K562 (cell line): ENCODE data around the gene OR51B5. TPM values are rescaled to one million over a fixed set of nuclear protein-coding genes. Genes with fewer than 3 reads are reported as not detected.

ENCODE experiments used
- ATAC-seq: fragments of 200-7000 bp; cut with Tn5 transposase; 3 replicates; pipeline ENCODE4 v1.9.1; 2020; ENCODE audit warnings: moderate library complexity
- BruUV-seq: library from RNA; stranded (reverse); fragments of 400-500 nt; replicated peaks from 2 replicates; lab custom pipeline; 2021; lab: Mats Ljungman, UMichigan
- CTCF ChIA-PET: fragments of 300-600 bp; formaldehyde crosslinking; extraction: SDS; loops from one replicate; lab custom pipeline; 2021; ENCODE audit warnings: low intra/inter-chr PET ratio; lab: Yijun Ruan, JAX
- POLR2A ChIA-PET: fragments of 300-600, 350-650 bp; sonication (Branson Sonifier 250); formaldehyde crosslinking; extraction: SDS; loops from one replicate; lab custom pipeline; 2021; ENCODE audit warnings: antibody characterized with exemption, inconsistent platforms; lab: Yijun Ruan, JAX
- DNase-seq, 4 experiments: peaks; one replicate each; pipeline versions ENCODE4 v3.0.0 to v3.0.0-alpha.2; 2011 to 2018; ENCODE audit warnings: low spot score in 3 of 4, mixed read lengths in 3 of 4; ENCODE audit errors: extremely low read depth in 1 of 4
- FAIRE-seq: peaks from 2 replicates; lab custom pipeline; 2011; peaks lifted over from hg19 to GRCh38; lab: Jason Lieb, UNC
- H2AFZ ChIP-seq: 2 replicates; pipeline ENCODE4 v1.6.0; 2011; ENCODE audit warnings: low read depth, low read length, control low read depth, inconsistent platforms
- H3K27ac ChIP-seq: fragments of 200-600 bp; 3 replicates; pipeline ENCODE4 v1.8.0; 2011; ENCODE audit warnings: low read depth, mild to moderate bottlenecking, control low read depth, inconsistent platforms, low read length, moderate library complexity, mixed read lengths; ENCODE audit errors: extremely low read depth
- H3K27me3 ChIP-seq, 2 experiments: fragments of 300-600 bp in 1 of 2; 2 replicates in 1 of 2; 3 replicates in 1 of 2; pipeline versions ENCODE4 v1.6.0 to v1.8.0; 2011; ENCODE audit warnings: inconsistent platforms in 2 of 2, low read length in 2 of 2, mild to moderate bottlenecking in 1 of 2, mixed read lengths in 1 of 2, moderate library complexity in 1 of 2; ENCODE audit not compliant: control insufficient read depth in 2 of 2, insufficient read depth in 2 of 2
- H3K36me3 ChIP-seq: fragments of 300-600 bp; 3 replicates; pipeline ENCODE4 v1.8.0; 2011; ENCODE audit warnings: mild to moderate bottlenecking, low read length, inconsistent platforms; ENCODE audit not compliant: control insufficient read depth, insufficient read depth
- H3K4me1 ChIP-seq, 2 experiments: fragments of 200-600 bp in 1 of 2; replicated peaks in 1 of 2; 2 replicates in 1 of 2; 3 replicates in 1 of 2; pipeline versions ENCODE4 v1.5.1 to v1.8.0; 2011; ENCODE audit warnings: inconsistent platforms in 2 of 2, low read length in 2 of 2, mild to moderate bottlenecking in 1 of 2, mixed read lengths in 1 of 2, moderate library complexity in 1 of 2; ENCODE audit not compliant: control insufficient read depth in 2 of 2, insufficient read depth in 2 of 2
- H3K4me2 ChIP-seq: 2 replicates; pipeline ENCODE4 v1.6.1; 2011; ENCODE audit warnings: low read length, control low read depth, inconsistent platforms, mixed read lengths; ENCODE audit not compliant: insufficient read depth
- H3K4me3 ChIP-seq: fragments of 200-600 bp; sonication (generic), shearing (Covaris generic); 2 replicates; pipeline ENCODE4 v1.5.1; 2016; ENCODE audit warnings: control low read depth, inconsistent platforms
- H3K79me2 ChIP-seq: fragments of 200-600 bp; 3 replicates; pipeline ENCODE4 v1.8.0; 2011; ENCODE audit warnings: low read length, inconsistent platforms; ENCODE audit not compliant: control insufficient read depth, insufficient read depth
- H3K9ac ChIP-seq, 2 experiments: 2 replicates each; pipeline versions ENCODE4 v1.6.0 to v1.6.1; 2011; ENCODE audit warnings: low read depth in 2 of 2, low read length in 2 of 2, control low read depth in 1 of 2, inconsistent platforms in 1 of 2, mild to moderate bottlenecking in 1 of 2, mixed read lengths in 1 of 2; ENCODE audit not compliant: insufficient read depth in 1 of 2
- H3K9me1 ChIP-seq: one replicate; pipeline ENCODE4 v1.6.0; 2011; ENCODE audit warnings: inconsistent platforms, mild to moderate bottlenecking, low read length, moderate library complexity; ENCODE audit not compliant: control insufficient read depth, insufficient read depth
- H3K9me3 ChIP-seq: replicated peaks from 2 replicates; pipeline ENCODE4 v1.5.1; 2011; ENCODE audit warnings: low read depth, low read length, inconsistent platforms; ENCODE audit not compliant: control insufficient read depth, insufficient read depth
- H4K20me1 ChIP-seq: replicated peaks from 2 replicates; pipeline ENCODE4 v1.6.1; 2011; ENCODE audit warnings: low read length, inconsistent platforms, mixed read lengths; ENCODE audit not compliant: control insufficient read depth, insufficient read depth
- CTBP1 ChIP-seq: fragments of 450-650 bp; IDR thresholded peaks from 2 replicates; pipeline ENCODE4 v1.6.1; 2016; ENCODE audit warnings: borderline replicate concordance
- ELF4 ChIP-seq: fragments of 450-650 bp; formaldehyde crosslinking; IDR thresholded peaks from 2 replicates; pipeline ENCODE4 v1.4.0; 2022; ENCODE audit warnings: missing genetic modification characterization
- FOXJ2 ChIP-seq: fragments of 200-800 bp; sonication (Bioruptor generic); IDR thresholded peaks from 2 replicates; pipeline ENCODE4 v1.6.1; 2016; ENCODE audit warnings: missing genetic modification characterization, missing compliant biosample characterization
- MAFF ChIP-seq: IDR thresholded peaks from 2 replicates; pipeline ENCODE4 v1.6.1; 2012; ENCODE audit warnings: low read length, improper control_type of control experiment
- MAFG ChIP-seq: fragments of 450-650 bp; conservative IDR thresholded peaks from 2 replicates; pipeline ENCODE4 v1.6.1; 2016; ENCODE audit warnings: missing genetic modification characterization, missing compliant biosample characterization
- MBD2 ChIP-seq: sonication (generic); IDR thresholded peaks from 2 replicates; pipeline ENCODE4 v1.6.1; 2016; ENCODE audit warnings: low read depth, borderline replicate concordance
- MEF2A ChIP-seq: IDR thresholded peaks from 2 replicates; pipeline ENCODE4 v1.6.1; 2011; ENCODE audit warnings: low read depth, mild to moderate bottlenecking, low read length, moderate library complexity; ENCODE audit not compliant: control insufficient read depth
- MEF2D ChIP-seq: conservative IDR thresholded peaks from 2 replicates; pipeline ENCODE4 v1.6.1; 2016; ENCODE audit warnings: low read depth, missing genetic modification characterization, missing compliant biosample characterization
- MEIS2 ChIP-seq: fragments of 450-650 bp; IDR thresholded peaks from 2 replicates; pipeline ENCODE4 v1.6.1; 2014; ENCODE audit warnings: mild to moderate bottlenecking; ENCODE audit not compliant: partially characterized antibody
- NFE2 ChIP-seq: IDR thresholded peaks from 2 replicates; pipeline ENCODE4 v1.6.1; 2014; ENCODE audit warnings: antibody characterized with exemption, low read depth
- RUNX1 ChIP-seq: sonication (generic); IDR thresholded peaks from 2 replicates; pipeline ENCODE4 v1.6.1; 2016; ENCODE audit warnings: antibody characterized with exemption, low read depth
- SIN3B ChIP-seq: fragments of 450-650 bp; IDR thresholded peaks from 2 replicates; pipeline ENCODE4 v1.6.1; 2017; ENCODE audit warnings: low read depth, mild to moderate bottlenecking, moderate library complexity
- SIRT6 ChIP-seq: IDR thresholded peaks from one replicate; pipeline ENCODE4 v1.6.1; 2012; ENCODE audit warnings: low read depth, mild to moderate bottlenecking, control low read depth, inconsistent platforms, low read length, moderate library complexity
- XRCC3 ChIP-seq: fragments of 450-650 bp; IDR thresholded peaks from 2 replicates; pipeline ENCODE4 v1.6.1; 2017; ENCODE audit warnings: mild to moderate bottlenecking, moderate library complexity
- ZC3H11A ChIP-seq: IDR thresholded peaks from 2 replicates; pipeline ENCODE4 v1.6.1; 2012; ENCODE audit warnings: low read depth, low read length, improper control_type of control experiment
- ZNF766 ChIP-seq: fragments of 200-800 bp; sonication (Bioruptor generic); conservative IDR thresholded peaks from 2 replicates; pipeline ENCODE4 v1.6.1; 2016; ENCODE audit warnings: missing genetic modification characterization, missing compliant biosample characterization
- ZSCAN29 ChIP-seq: fragments of 450-650 bp; IDR thresholded peaks from 2 replicates; pipeline ENCODE4 v1.6.1; 2017
- WGBS: fragments of 100-300 bp; shearing (Covaris generic); methylation state at CpG from one replicate; pipeline ENCODE4 v1.1.6; 2016; ENCODE audit warnings: low coverage, mixed read lengths; ENCODE audit not compliant: insufficient coverage; ENCODE audit errors: missing lambda C conversion rate; 5-methylcytosine and 5-hydroxymethylcytosine counted together
- in situ Hi-C: fragments of 300-500 bp; cut with MboI; formaldehyde crosslinking; loops from 4 replicates; pipeline ENCODE4 v1.15.0; 2018; ENCODE audit warnings: inconsistent platforms, mixed read lengths
- intact Hi-C: fragments of 100-400 bp; cut with micrococcal nuclease; formaldehyde crosslinking; loops from 2 replicates; pipeline ENCODE4 v1.14.2; 2022
- polyA plus RNA-seq, 8 experiments: library from polyadenylated mRNA; depleted of rRNA in 4 of 8; stranded (reverse) in 5 of 8; unstranded in 3 of 8; fragments of >200 nt; fragmentation: Nextera tagmentation in 2 of 8; fragmentation: Illumina TruSeq in 1 of 8; extraction: Ambion mirVana in 2 of 8; extraction: Trizol in 1 of 8; gene quantifications; 2 replicates each; pipeline versions ENCODE4 v1.2.1 to v1.2.3, GENCODE V29; 2011 to 2014; ENCODE audit warnings: inconsistent platforms in 1 of 8, missing spikeins in 1 of 8
- total RNA-seq, 7 experiments: library from RNA; depleted of rRNA in 6 of 7; stranded (reverse); fragments of >200 nt in 6 of 7; fragmentation: Illumina TruSeq in 2 of 7; extraction: Trizol in 2 of 7; gene quantifications; 2 replicates each; pipeline versions ENCODE4 v1.2.1 to v1.2.3, GENCODE V29; 2011 to 2021; ENCODE audit warnings: low replicate concordance in 1 of 7
- TF ChIP-seq, protein P1 (sequence below): fragments of 450-650 bp; formaldehyde crosslinking; IDR thresholded peaks from 2 replicates; pipeline ENCODE4 v1.4.0; 2020; ENCODE audit warnings: mild to moderate bottlenecking
- TF ChIP-seq, protein P2 (sequence below): fragments of 200-800 bp; sonication (Bioruptor generic); IDR thresholded peaks from 2 replicates; pipeline ENCODE4 v1.6.1; 2017; ENCODE audit warnings: missing genetic modification characterization, missing compliant biosample characterization

OR51B5 gene
- total and polyA plus RNA-seq, 9 of the 15 experiments (the other 6 are each of a cell fraction or from before 2014, with no cell fraction given), result 81.2 to 176 (median 113) TPM

DNA sequence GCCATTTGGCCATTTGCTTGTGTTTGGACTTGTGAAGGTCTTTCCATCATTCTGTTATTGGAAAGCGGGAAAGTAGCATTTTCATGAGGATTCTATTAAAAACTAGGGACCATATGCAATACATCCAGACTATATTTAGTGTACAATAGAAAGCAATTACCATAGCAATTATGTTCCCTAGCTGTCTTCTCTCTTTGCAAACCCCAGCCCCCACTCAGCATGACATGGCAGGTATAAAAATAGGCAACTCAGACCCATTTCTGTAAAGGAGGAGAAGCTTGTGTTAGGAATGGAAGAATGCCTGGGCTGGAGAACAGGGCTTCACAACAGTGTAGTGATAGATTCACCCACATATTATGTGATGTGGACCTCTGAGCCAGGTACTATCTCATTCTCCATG, 20.4 kb upstream of the OR51B5 start:
- intact Hi-C loops, result no loop called here
- POLR2A ChIA-PET, result interaction anchor here (1.1 kb wide), 1 partner anchor 155 kb away, joined by 3 read pairs; no protein-coding TSS in a partner anchor
- peak overlapping the region; percentile 34 for H3K27ac ChIP-seq

DNA sequence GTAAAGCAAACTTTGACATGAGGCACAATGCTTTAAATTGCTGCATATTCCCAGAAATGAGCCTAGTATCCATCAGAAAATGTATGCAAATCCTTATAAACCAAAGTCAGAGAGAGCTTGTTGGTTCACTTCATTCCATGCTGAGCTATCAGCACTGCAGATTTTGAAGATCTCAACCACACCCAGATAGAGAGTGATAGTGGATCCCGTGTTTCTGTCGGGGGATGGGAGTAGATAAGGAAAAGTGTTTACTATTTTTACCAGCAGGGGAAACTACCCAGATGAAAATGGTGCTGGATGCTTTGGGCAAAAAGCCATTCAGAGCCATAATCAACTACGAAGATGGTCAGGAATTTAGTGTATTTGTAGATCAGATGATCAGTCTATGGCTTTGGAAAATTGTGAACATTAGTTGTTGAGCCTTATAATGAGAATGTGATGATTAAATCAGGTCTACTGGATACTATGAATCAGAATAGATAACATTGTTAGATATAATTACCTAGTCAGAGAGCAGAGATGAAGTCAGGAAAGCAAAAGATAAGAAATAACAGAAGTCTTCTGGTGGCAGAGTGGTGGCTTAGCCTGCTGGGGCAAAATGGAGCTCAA, 18.8 kb upstream of the OR51B5 start:
- no TSS peak for BruUV-seq
- FAIRE-seq (no peak), DNase-seq (peak in 2 of 4 experiments; percentile 19 to 25), ATAC-seq (no peak)
- 20% methylated on average over 3 of the region's 3 CpGs for WGBS
- Histone ChIP-seq H3K36me3 (peaks cover 52% of the 10 kb centered on the region), H3K79me2 (peaks cover 58% of the 10 kb centered on the region), H4K20me1 (no peaks in the 10 kb centered on the region), H3K9me1 (no peaks in the 10 kb centered on the region), H3K27me3 (no peaks in the 10 kb centered on the region), H3K9ac (no peak overlapping the region), H3K4me1 (peaks cover 5 to 34% of the 10 kb centered on the region in 2 experiments; a peak in 3 of 5 replicates), H3K9me3 (no peaks in the 10 kb centered on the region), H3K27ac (no peak overlapping the region), H2AFZ (no peak overlapping the region), H3K4me2 (no peak overlapping the region), H3K4me3 (no peak overlapping the region)
- ChIA-PET CTCF (no interaction called here), POLR2A (no interaction called here)
- in situ Hi-C loops, result no loop called here
- intact Hi-C loops, result no loop called here
- TF ChIP-seq, protein P1, sequence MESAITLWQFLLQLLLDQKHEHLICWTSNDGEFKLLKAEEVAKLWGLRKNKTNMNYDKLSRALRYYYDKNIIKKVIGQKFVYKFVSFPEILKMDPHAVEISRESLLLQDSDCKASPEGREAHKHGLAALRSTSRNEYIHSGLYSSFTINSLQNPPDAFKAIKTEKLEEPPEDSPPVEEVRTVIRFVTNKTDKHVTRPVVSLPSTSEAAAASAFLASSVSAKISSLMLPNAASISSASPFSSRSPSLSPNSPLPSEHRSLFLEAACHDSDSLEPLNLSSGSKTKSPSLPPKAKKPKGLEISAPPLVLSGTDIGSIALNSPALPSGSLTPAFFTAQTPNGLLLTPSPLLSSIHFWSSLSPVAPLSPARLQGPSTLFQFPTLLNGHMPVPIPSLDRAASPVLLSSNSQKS (CRISPR knock-in tag), result no peak
- TF ChIP-seq ZNF766 (CRISPR knock-in tag) (no peak), MBD2 (no peak), RUNX1 (no peak), ZSCAN29 (no peak), CTBP1 (peak; percentile 15; the same call in 1 of the 2 replicates), SIRT6 (no peak), ELF4 (CRISPR knock-in tag) (no peak), FOXJ2 (tag) (peak; percentile 56; the same call in 1 of the 2 replicates), SIN3B (no peak)
- TF ChIP-seq, protein P2, sequence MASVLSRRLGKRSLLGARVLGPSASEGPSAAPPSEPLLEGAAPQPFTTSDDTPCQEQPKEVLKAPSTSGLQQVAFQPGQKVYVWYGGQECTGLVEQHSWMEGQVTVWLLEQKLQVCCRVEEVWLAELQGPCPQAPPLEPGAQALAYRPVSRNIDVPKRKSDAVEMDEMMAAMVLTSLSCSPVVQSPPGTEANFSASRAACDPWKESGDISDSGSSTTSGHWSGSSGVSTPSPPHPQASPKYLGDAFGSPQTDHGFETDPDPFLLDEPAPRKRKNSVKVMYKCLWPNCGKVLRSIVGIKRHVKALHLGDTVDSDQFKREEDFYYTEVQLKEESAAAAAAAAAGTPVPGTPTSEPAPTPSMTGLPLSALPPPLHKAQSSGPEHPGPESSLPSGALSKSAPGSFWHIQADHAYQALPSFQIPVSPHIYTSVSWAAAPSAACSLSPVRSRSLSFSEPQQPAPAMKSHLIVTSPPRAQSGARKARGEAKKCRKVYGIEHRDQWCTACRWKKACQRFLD, result no peak

More for the DNA sequence above, 20.4 kb upstream of the OR51B5 start:
- peaks cover 69% of the 10 kb centered on the region for H3K79me2 ChIP-seq
- H3K9me1 ChIP-seq, result no peaks in the 10 kb centered on the region
- CTCF ChIA-PET, result no interaction called here
- no peak for TF ChIP-seq XRCC3
- no peak for TF ChIP-seq MEIS2
- TF ChIP-seq MEF2D (tag), result peak; percentile 72; the same call in 1 of the 2 replicates
- peak; percentile 65; the same call in 1 of the 2 replicates for TF ChIP-seq MEF2A
- peak; percentile 15; the same call in 1 of the 2 replicates for TF ChIP-seq MAFG (tag)
- TF ChIP-seq NFE2, result peak; percentile 78
- TF ChIP-seq ZC3H11A, result no peak
- TF ChIP-seq MAFF, result peak; percentile 39; the same call in 1 of the 2 replicates
- no peak overlapping the region for H3K4me3 ChIP-seq
- no peak overlapping the region for H3K4me2 ChIP-seq
- H3K36me3 ChIP-seq, result peaks cover 61% of the 10 kb centered on the region
- H3K4me1 ChIP-seq, result peaks cover 5 to 35% of the 10 kb centered on the region in 2 experiments; a peak in 3 of 5 replicates
- no peaks in the 10 kb centered on the region for H3K9me3 ChIP-seq
- H4K20me1 ChIP-seq, result no peaks in the 10 kb centered on the region
- 0 out of 4 replicates have a peak overlapping the region, but pooled peaks of 1 of the 2 experiments have one; percentile 1 for H3K9ac ChIP-seq
- in situ Hi-C loops, result no loop called here
- H2AFZ ChIP-seq, result no peak overlapping the region
- BruUV-seq, result no TSS peak
- ATAC-seq (peak; percentile 66), DNase-seq (peak in 2 of 4 experiments; percentile 17 to 38), FAIRE-seq (peak; percentile 58)
- no peaks in the 10 kb centered on the region for H3K27me3 ChIP-seq
- WGBS, result 92% methylated on average over 1 of the region's 1 CpG
